GM18502 (cell line): ENCODE results near the gene PGP.

ENCODE experiments used
- ATAC-seq: cut with Tn5 transposase; IDR thresholded peaks from one replicate; pipeline ENCODE4 v1.9.1; 2021; ENCODE audit warnings: mild to moderate bottlenecking; ENCODE audit not compliant: unreplicated experiment, poor library complexity

Gene PGP

GRCh38 chr16:2238150-2238837, 23.7 kb upstream of the PGP start:
- no peak for ATAC-seq

DNA sequence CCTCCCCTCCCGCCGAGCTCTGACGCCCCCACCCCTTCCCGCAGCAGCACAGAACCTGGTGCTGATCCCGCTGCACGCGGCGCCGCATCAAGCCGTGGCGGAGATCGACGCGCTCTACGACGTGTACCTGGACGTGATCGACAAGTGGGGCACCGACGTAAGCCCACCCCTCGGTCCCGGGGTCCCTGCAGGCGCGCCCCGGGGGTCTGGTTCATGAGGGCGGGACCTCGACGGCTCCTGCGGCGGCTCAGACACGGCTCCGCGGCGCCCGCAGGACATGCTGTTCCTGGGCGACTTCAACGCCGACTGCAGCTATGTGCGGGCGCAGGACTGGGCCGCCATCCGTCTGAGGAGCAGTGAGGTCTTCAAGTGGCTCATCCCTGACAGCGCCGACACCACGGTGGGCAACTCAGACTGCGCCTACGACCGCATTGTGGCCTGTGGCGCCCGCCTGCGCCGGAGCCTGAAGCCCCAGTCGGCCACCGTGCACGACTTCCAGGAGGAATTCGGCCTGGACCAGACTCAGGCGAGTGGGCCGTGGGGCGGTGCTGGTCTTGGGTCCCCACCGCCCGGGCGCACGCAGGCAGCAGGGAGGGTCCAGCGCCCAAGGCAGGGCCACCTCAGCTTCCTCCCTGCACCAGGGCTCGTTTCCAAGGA, 23.0 kb upstream of the PGP start:
- no peak for ATAC-seq

GRCh38 chr16:2237102-2237482, 22.5 kb upstream of the PGP start:
- ATAC-seq = no peak

- no peak for ATAC-seq
These were observed 21.9 kb upstream of the PGP start, which contains the start of gene DNASE1L2 for GRCh38 chr16:2236337-2237101. Gene DNASE1L2, plus strand, starts transcription at chr16:2236444. Its CDS starts 373 bp downstream, at chr16:2236817.

DNA sequence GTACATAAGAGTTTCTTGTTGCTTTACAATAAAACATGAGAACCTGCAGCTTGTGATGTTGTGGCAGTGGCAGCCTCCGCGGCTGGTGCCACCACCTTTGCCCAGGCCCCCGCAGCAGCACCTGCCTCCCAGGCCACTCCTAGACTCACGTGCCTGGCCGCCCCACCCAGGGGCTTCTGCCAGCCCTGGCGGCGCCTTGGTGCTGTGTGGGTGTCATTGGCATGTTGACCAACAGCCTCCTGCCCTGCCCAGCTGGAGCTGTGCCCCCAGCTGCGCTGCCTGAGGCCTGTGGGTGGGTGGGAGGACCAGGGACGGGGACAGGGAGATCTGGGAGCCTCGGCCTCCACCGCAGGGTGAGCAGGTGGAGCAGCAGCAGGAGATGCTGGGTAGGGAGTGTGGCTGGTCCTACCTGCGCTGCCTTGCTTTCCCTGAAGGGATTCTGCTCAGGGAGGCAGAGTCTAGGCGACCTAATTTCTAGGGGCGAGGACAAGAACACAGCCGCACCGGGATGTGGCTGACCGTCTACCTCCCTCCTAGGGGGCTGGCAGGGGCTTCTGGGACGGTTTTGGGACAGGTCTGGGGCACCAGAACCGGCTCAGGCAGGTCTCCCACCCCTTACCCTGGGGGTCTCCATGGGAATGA, 21.2 kb upstream of the PGP start:
- ATAC-seq = no peak

GRCh38 chr16:2235234-2235651, 20.6 kb upstream of the PGP start:
- ATAC-seq = no peak

- ATAC-seq = no peak
These were observed 20.2 kb upstream of the PGP start for GRCh38 chr16:2234813-2235170.

GRCh38 chr16:2233872-2234812, 19.5 kb upstream of the PGP start:
- ATAC-seq = no peak

- no peak for ATAC-seq
These were observed 18.6 kb upstream of the PGP start for GRCh38 chr16:2233046-2233775.

GRCh38 chr16:2232094-2232990, 17.7 kb upstream of the PGP start:
- ATAC-seq = no peak

DNA sequence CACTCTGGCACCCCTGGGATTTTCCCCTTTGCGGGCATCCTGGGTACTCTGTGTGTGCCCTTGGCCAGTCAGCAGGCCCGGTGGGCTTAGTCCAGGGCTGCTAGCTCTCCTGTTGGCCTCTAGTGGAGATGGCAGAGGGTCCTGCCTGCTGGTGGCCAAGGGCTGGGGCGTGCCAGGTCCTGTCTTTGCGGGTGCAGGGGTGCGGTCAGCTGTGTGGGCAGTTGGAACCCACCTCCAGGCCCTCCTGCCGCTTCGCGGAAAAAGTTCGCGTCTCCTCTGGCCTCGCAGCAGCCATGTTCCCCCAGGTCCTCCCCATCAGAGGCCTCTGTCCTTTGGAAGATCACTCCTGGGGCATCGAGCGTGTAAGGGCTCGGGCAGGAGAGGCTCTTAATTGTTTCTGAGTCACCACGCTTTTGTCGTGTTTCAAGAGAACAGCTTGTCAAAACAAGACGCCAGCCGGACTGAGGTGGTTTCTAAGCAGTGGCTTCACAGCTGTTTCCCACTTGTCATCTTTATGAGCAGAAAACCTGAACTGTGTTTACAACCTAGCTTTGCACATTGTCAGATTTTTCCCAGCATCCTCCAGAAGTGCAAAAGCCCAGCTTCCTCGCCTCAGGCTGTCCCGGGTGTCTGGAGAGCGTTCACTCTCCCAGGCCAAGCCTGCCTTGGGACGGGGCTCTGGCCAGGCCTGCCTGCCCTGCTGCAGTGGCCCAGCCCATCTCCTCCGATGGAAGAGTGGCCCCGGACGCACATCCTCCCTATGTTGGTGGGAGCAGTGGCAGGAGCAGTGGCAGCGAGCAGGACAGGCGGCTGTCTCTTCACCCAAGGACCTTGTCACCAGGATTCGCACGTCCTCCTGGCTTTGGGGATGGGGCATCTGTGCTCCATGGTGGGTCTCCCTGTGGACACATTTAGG, 16.6 kb upstream of the PGP start:
- ATAC-seq = no peak

GRCh38 chr16:2230376-2230775, 15.7 kb upstream of the PGP start:
- no peak for ATAC-seq

DNA sequence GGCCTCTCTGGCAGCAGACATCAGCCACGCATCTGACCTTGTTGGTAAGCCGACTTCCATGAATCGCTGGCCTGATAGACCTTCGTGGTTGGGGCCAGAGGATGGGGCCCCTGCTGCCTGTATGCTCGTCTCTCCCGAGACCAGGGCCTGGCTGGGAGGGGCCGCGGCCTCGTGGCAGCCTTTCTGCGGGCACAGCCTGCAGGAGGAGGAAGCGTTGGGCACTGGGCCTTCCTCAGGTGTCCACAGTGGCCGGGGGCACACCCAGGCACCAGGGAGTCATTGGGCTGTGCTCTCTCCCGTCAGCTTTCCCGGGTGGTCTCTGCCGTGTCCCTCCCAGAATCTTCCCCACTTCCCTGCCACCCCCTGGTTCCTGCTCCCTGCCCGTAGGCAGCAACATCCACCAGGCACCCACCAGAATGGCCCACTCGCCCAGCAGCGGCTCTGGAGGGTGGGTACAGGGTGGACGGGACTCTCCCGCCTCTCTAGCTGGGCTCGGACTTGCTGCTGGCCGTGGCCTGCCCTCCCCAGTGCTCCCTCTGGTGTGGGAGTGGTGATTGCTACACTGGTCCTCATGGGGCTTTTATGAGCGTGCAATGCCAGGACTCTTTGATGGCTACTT, 15.1 kb upstream of the PGP start:
- ATAC-seq = no peak

GRCh38 chr16:2229091-2229490, 14.5 kb upstream of the PGP start:
- no peak for ATAC-seq

GRCh38 chr16:2228161-2228824, 13.7 kb upstream of the PGP start:
- no peak for ATAC-seq

DNA sequence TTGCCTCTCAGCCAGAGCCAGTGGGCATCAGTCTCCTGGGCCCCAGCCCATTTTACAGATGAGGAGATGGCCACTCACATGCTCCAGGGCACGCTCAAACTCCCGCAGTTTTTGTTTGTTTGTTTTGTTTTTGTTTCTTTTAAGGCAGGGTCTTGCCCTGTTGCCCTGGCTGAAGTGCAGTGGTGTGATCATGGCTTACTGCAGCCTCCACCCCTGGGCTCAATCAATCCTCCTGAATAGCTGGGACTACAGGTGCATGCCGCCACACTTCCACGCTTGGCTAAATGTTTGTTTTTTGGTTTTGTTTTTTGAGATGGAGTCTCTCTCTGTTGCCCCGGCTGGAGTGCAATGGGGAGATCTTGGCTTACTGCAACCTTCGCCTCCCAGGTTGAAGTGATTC, 12.3 kb upstream of the PGP start:
- ATAC-seq = no peak
